ENCODE data around the gene ZNF844.
"Not testable (repeated sequence)": the region's sequence is repeated elsewhere in the genome, so short reads cannot be mapped to it uniquely, and the experiment has no call there.

ZNF844 gene

GRCh38 chr19:12064590-12065538, at the start of gene ZNF844:
ZNF844 (plus strand) TSS chr19:12064731; CDS start chr19:12064874, 143 bp downstream.
- peak; percentile 86 to 87 for DNase-seq

DNA sequence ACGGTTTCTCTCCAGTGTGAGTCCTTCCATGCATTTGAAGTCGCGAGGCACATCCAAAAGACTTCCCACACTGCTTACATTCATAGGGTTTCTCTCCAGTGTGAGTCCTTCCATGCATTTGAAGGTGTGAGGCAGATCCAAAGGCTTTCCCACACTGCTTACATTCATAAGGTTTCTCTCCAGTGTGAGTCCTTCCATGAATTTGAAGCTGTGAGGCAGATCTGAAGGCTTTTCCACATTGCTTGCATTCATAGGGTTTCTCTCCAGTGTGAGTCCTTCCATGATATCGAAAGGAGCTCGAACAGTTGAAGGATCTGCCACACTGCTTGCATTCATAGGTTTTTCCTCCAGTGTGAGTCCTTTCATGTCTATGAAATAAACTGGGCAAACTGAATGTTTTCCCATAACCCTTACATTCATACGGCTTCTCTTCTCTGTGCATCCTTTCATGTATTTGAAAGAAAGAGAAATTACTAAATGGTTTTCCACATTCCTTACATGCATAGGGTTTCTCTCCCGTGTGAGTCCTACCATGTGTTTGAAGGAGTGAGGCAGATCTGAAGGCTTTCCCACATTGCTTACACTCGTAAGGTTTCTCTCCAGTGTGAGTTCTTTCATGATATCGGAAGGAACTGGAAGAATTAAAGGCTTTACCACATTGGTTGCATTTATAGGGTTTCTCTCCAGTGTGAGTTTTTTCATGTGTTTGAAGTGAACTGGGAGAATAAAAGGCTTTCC, 49.3 kb upstream of the ZNF844 start:
- no peak for DNase-seq

DNA sequence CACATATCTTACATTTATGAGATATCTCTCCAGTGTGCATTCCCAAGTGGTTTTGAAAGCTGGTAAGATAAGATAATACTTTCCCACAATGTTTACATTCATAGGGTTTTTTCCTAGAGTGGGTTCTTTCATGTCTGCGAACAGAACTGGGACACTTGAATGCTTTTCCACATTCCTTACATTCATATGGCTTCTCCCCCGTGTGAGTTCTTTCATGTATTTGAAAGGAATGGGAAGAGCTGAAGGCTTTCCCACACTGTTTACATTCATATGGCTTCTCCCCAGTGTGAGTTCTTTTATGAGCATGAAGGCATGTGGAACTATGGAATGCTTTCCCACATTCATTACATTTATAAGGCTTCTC, 48.8 kb upstream of the ZNF844 start:
- no peak for DNase-seq

GRCh38 chr19:12034198-12034597, 30.3 kb upstream of the ZNF844 start:
- DNase-seq: no peak

DNA sequence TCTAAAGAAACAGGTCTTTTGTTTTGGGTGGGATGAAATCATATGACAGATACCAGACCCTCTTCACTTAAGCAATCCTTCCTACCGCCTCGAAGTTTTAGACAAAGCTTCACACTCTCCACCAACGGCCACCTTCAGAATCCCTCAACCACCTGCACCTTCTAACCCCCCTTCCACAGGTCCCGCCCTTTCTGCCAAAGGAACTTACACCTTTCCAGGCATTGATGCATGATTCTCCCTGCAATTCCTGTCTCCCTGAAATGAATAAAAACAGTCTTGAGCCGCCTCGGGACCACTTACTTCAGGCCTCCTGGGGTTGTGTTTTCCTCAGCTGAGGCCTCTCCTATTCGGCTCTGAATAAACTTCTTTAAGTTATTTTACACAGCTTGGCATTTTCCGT, 29.9 kb upstream of the ZNF844 start:
- DNase-seq: no peak

- DNase-seq: peak; percentile 79 to 82
These were observed 29.0 kb upstream of the ZNF844 start, which contains the start of gene ZNF433 for GRCh38 chr19:12035220-12036172. ZNF433 (minus strand) TSS chr19:12035679; CDS start chr19:12035539, 140 bp downstream.

GRCh38 chr19:12042893-12043292, 21.6 kb upstream of the ZNF844 start:
- no peak for DNase-seq

GRCh38 chr19:12043752-12044422, 20.6 kb upstream of the ZNF844 start:
- no peak for DNase-seq

DNA sequence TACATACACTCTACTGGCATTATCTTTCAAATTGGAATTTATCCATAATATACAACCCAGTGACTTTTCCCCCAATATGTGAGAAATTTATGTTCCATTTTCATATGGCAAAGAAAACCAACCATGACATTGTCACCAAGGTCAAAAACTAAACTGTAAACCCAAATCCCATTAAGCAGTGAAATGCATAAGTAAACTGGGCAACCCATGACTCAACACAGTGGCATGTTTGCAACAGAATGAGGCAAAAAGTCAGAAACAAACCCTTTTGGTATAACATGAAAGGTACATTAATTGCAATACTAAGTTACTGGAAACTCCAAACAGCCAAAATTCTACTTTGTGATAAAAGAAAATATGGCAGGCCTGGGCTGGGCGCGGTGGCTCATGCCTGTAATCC, 16.7 kb upstream of the ZNF844 start:
- no peak for DNase-seq

DNA sequence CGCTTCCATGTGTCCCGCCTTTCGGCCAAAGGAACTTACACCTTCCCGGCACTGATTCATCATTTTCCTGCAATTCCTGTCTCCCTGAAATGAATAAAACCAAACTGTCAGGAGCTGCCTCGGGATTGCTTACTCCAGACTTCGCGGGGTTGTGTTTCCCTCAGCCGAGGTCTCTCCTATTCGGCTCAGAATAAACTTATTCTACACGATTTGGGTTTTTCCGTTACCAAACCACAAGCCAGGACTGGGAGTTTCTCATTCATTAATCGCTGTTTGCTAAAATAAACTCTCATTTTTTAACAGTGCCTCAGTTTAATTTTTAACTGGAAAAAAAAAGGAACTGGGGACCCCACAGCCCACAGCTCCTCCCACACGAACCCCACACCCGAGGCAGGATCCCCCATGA, 12.4 kb upstream of the ZNF844 start:
- no peak for DNase-seq

DNA sequence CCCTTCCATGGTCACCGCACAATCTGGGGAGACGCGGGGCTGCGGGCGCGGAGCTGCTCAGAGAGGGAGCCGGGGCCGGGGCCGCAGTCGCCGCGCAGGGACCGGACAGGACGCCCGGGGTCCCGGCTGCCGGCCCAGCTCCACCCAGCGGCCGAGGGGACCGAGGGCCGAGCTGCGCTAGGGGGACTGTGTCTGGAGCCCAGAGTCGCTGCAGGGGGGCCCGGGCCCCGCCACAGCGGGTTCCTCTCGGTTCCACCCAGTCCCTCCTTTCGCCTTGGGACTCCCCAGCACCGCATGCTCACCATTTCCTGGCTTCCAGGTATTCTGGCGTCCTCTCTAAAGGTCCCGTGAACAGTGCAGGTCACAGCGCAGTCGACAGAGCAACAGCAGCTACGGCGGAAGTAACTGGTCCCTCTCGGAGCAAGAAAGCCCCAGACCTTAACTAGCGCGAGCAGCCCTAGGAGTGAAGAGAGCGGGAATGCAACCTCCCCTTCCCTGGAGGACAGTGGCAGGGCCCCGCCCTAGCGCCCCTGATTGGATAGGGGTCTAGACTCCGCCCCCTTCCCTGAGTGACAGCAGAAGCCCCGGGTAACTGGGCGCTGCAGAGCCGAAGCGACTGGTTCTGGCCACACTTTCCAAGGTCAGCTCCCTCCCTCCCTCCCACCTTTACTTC, 11.9 kb upstream of the ZNF844 start, which contains the start of gene ZNF878:
Gene ZNF878 (minus strand): TSS at position 465 of the 673 bp plus-strand sequence. CDS start 160 bp downstream, at position 305.
- peak; percentile 69 to 74 for DNase-seq

DNA sequence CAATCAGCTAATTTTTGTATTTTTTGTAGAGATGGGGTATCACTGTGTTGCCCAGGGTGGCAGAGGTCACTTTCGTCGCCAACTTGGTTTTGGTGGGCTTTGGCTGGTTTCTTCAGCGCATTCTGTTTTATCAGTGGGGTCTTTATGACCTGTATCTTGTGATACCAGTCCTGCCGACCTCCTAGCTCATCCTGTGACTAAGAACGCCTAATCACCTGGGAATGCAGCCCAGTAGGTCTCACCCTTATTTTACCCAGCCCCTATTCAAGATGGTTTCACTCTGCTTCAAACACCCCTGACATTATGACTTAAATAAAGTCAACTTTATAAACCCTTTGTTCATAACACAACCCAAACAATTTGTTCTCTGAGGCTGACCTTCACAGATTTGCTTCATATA, 8.7 kb upstream of the ZNF844 start:
- DNase-seq: no peak

GRCh38 chr19:12075538-12076139, 11.1 kb downstream of the ZNF844 start:
- no peak for DNase-seq

- DNase-seq: not testable (repeated sequence)
These were observed 11.8 kb downstream of the ZNF844 start for GRCh38 chr19:12076331-12076730.

DNA sequence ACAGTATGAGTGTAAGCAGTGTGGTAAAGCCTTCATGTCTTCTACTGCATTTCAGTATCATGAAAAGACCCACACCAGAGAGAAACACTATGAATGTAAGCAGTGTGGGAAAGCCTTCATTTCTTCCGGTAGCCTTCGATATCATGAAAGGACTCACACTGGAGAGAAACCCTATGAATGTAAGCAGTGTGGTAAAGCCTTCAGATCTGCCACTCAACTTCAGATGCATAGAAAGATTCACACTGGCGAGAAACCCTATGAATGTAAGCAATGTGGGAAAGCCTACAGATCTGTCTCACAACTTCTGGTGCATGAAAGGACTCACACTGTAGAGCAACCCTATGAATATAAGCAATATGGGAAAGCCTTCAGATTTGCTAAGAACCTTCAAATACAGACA, 12.8 kb downstream of the ZNF844 start:
- no peak for DNase-seq

- DNase-seq: not testable (repeated sequence)
These were observed 18.8 kb downstream of the ZNF844 start for GRCh38 chr19:12083336-12083735.

DNA sequence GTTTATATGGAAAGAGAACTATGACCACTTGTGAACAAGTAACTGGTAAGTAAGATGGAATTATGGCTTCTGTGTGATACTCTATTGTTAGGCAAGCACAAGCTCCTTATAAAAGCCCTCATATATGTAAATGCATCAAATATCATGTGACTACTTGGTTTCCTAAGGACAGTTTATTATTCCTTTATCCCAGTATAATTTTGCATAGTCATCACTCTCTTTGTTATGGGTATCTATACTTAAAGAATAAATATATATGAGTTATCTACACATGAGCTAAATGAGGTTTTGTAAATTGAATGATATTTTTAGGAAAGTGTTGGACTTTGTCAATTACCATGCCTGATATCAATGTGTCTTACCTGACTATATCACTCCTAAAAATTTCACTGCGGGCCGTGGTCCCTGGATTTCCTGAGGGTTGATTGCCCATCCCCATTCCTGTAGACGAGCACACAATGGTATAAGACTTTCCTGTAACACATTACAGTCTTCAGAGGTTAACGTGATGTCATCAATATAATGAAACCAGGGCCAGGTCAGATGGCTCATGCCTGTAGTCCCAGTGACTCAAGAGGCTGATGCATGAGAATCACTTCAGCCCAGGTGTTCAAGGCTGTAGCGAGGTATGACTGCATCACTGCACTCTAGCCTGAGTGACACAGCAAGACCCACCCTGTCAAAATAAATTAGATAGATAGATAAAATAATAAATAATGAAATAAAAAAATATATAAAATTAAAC, 20.7 kb downstream of the ZNF844 start:
- no peak for DNase-seq

DNA sequence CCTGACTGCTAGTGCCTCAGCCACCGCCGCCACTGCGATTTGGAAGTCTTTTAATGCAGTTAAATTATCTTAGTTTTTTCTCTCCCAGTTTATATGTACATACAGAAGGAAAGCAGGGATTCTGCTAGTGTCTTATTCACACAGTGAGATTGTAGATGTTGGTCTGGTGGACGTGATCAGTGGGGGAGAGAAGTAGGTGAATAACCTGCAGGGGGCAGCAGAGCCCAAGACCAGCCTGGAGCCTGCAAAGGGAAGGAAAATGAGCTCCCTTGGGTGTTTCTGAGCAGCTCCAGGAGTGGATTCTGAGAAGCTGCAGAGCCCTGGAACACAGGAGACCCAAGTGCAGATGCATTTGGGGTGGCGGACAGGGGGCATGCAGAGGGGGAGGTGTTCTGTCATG, 26.3 kb downstream of the ZNF844 start:
- DNase-seq: peak; percentile 78 to 80

DNA sequence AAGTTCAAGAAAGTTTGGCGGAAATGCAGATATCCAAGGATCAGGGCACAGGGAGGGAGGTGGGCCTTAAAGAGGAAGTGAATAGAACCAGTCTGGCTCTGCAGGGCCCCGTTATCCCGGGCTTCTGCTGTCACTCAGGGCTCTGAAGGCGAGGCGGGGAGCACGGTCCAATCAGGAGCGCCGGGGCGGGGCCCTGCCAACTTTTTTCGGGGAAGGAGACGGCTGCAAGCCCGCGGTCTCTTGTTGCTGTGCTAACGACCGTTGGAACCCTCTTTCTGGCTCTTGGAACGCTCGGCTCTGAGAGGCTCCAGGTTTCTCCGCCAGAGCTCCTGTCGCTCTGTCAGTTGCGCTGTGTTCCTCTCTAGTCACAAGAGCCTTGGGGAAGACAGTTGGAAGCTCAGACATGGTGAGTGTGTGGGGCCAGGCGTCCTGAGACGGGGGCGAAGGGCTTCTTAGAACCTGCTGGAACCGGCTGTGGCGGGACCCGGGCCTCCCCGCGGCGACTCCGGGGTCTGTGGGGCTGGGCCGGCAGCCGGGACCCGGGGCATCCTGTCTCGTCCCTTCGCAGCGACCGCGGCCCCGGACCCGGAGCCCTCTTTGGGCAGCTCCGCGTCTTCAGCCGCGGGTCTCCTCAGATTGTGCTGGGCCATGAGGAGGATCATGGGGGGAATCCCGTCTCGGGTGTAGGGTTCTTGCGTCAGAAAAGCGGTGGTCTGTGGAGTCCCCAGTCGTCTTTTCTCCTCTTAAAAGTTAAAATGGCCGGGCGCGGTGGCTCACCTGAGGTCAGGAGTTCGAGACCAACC, 27.7 kb downstream of the ZNF844 start:
- DNase-seq: peak; percentile 77 to 83
